Measurements from ENCODE around the gene PIP5KL1. TPM values are rescaled to one million over a fixed set of nuclear protein-coding genes. Genes with fewer than 3 reads are reported as not detected.

PIP5KL1 gene
- total and polyA plus RNA-seq, 2 of the 8 experiments (the other 6 are each of a cell fraction or from before 2014, with no cell fraction given) = 13.4 to 15.4 TPM

DNA sequence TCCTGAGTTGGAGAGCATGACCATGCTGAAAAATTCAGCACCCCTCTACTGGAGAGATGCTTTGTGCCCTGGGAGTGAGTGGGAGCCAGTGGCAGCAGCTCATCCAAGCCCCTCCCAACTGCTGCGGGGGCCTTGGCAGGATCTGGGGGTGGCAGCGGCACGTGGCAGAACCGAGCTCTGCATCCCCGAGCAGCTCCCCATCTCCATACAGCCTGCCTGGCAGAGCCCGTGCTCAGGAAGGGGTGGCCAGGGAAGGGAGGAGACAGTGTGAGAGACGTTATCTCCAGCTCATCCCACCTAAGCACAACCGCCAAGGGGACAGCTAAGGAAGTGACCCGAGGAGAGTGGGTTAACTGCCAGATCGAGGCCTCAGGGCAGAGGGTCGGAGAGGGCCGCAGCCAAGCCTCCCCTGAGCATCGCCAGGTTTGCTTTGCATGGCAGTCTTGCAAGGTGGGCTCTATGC is 24.3 kb upstream of the PIP5KL1 start (continued):
- TF ChIP-seq, protein P1, sequence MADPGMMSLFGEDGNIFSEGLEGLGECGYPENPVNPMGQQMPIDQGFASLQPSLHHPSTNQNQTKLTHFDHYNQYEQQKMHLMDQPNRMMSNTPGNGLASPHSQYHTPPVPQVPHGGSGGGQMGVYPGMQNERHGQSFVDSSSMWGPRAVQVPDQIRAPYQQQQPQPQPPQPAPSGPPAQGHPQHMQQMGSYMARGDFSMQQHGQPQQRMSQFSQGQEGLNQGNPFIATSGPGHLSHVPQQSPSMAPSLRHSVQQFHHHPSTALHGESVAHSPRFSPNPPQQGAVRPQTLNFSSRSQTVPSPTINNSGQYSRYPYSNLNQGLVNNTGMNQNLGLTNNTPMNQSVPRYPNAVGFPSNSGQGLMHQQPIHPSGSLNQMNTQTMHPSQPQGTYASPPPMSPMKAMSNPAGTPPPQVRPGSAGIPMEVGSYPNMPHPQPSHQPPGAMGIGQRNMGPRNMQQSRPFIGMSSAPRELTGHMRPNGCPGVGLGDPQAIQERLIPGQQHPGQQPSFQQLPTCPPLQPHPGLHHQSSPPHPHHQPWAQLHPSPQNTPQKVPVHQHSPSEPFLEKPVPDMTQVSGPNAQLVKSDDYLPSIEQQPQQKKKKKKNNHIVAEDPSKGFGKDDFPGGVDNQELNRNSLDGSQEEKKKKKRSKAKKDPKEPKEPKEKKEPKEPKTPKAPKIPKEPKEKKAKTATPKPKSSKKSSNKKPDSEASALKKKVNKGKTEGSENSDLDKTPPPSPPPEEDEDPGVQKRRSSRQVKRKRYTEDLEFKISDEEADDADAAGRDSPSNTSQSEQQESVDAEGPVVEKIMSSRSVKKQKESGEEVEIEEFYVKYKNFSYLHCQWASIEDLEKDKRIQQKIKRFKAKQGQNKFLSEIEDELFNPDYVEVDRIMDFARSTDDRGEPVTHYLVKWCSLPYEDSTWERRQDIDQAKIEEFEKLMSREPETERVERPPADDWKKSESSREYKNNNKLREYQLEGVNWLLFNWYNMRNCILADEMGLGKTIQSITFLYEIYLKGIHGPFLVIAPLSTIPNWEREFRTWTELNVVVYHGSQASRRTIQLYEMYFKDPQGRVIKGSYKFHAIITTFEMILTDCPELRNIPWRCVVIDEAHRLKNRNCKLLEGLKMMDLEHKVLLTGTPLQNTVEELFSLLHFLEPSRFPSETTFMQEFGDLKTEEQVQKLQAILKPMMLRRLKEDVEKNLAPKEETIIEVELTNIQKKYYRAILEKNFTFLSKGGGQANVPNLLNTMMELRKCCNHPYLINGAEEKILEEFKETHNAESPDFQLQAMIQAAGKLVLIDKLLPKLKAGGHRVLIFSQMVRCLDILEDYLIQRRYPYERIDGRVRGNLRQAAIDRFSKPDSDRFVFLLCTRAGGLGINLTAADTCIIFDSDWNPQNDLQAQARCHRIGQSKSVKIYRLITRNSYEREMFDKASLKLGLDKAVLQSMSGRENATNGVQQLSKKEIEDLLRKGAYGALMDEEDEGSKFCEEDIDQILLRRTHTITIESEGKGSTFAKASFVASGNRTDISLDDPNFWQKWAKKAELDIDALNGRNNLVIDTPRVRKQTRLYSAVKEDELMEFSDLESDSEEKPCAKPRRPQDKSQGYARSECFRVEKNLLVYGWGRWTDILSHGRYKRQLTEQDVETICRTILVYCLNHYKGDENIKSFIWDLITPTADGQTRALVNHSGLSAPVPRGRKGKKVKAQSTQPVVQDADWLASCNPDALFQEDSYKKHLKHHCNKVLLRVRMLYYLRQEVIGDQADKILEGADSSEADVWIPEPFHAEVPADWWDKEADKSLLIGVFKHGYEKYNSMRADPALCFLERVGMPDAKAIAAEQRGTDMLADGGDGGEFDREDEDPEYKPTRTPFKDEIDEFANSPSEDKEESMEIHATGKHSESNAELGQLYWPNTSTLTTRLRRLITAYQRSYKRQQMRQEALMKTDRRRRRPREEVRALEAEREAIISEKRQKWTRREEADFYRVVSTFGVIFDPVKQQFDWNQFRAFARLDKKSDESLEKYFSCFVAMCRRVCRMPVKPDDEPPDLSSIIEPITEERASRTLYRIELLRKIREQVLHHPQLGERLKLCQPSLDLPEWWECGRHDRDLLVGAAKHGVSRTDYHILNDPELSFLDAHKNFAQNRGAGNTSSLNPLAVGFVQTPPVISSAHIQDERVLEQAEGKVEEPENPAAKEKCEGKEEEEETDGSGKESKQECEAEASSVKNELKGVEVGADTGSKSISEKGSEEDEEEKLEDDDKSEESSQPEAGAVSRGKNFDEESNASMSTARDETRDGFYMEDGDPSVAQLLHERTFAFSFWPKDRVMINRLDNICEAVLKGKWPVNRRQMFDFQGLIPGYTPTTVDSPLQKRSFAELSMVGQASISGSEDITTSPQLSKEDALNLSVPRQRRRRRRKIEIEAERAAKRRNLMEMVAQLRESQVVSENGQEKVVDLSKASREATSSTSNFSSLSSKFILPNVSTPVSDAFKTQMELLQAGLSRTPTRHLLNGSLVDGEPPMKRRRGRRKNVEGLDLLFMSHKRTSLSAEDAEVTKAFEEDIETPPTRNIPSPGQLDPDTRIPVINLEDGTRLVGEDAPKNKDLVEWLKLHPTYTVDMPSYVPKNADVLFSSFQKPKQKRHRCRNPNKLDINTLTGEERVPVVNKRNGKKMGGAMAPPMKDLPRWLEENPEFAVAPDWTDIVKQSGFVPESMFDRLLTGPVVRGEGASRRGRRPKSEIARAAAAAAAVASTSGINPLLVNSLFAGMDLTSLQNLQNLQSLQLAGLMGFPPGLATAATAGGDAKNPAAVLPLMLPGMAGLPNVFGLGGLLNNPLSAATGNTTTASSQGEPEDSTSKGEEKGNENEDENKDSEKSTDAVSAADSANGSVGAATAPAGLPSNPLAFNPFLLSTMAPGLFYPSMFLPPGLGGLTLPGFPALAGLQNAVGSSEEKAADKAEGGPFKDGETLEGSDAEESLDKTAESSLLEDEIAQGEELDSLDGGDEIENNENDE (IDR thresholded peaks at IDR 0.05; ENCODE audit: insufficient replicate concordance, low read length) = no peak
- no peak for TF ChIP-seq CTBP2 (IDR thresholded peaks at IDR 0.05; ENCODE audit: borderline replicate concordance, insufficient read depth, insufficient read length, low read length)
